Prostate gland (tissue), 2 donors: ENCODE results near the gene TMEM33. TPM values are rescaled to one million over a fixed set of nuclear protein-coding genes. Genes with fewer than 3 reads are reported as not detected.
A peak's percentile ranks its signal among the peaks of the same experiment; 100 is the strongest.

Experiments
- DNase-seq: peaks from one replicate; pipeline ENCODE4 v3.0.0-alpha.2; 2019; ENCODE audit warnings: low spot score
- H3K27ac ChIP-seq, 2 donors: fragments of 200-600 bp; sonication (generic); 2 replicates each; pipeline ENCODE4 v1.5.1; 2017 to 2019
- H3K27me3 ChIP-seq: fragments of 200-600 bp; sonication (generic); replicated peaks from 2 replicates; pipeline ENCODE4 v1.5.1; 2019; ENCODE audit not compliant: insufficient read depth
- H3K36me3 ChIP-seq, 2 donors: fragments of 200-600 bp; sonication (generic); 1 replicate in 1 of 2; 2 replicates in 1 of 2; pipeline versions ENCODE4 v1.5.1 to v1.8.1; 2017 to 2019
- H3K4me1 ChIP-seq: fragments of 200-600 bp; sonication (generic); replicated peaks from 2 replicates; pipeline ENCODE4 v1.5.1; 2019
- H3K4me3 ChIP-seq, 2 donors: fragments of 200-600 bp; sonication (generic); 2 replicates each; pipeline ENCODE4 v1.5.1; 2017 to 2019
- H3K9me3 ChIP-seq: fragments of 200-600 bp; sonication (generic); 2 replicates; pipeline ENCODE4 v1.5.1; 2017
- CTCF ChIP-seq, 4 experiments: fragments of 200-600 bp in 2 of 4; fragments of 450-650 bp in 2 of 4; sonication (generic) in 2 of 4; IDR thresholded peaks; 1 replicate in 3 of 4; 2 replicates in 1 of 4; pipeline ENCODE4 v1.5.1; 2016 to 2019; ENCODE audit warnings: antibody characterized with exemption in 4 of 4, mild to moderate bottlenecking in 2 of 4, moderate library complexity in 2 of 4
- POLR2A ChIP-seq: fragments of 450-650 bp; IDR thresholded peaks from one replicate; pipeline ENCODE4 v1.6.1; 2016; ENCODE audit warnings: antibody characterized with exemption, mild to moderate bottlenecking
- POLR2AphosphoS5 ChIP-seq: sonication (generic); formaldehyde crosslinking; IDR thresholded peaks from one replicate; pipeline ENCODE4 v1.6.1; 2017; ENCODE audit warnings: antibody characterized with exemption
- WGBS: methylation state at CpG from one replicate; pipeline ENCODE4 v1.1.5; 2018; 5-methylcytosine and 5-hydroxymethylcytosine counted together
- intact Hi-C: fragments of 100-400 bp; cut with DNase I; formaldehyde crosslinking; loops from one replicate; pipeline ENCODE4 v1.14.2; 2022
- total RNA-seq, 2 donors: library from RNA; depleted of rRNA; stranded (reverse); fragments of >200 nt; gene quantifications; one replicate each; pipeline ENCODE4 v1.1.0, GENCODE V29; 2016

The TMEM33 gene
- total RNA-seq, 2 donors from 2014 or later, result 36.5 to 77.7 TPM

GRCh38 chr4:41934514-41934900, 722 bp upstream of the TMEM33 start:
- WGBS, result 87% methylated on average over 9 of the region's 9 CpGs

GRCh38 chr4:41935652-41936021, 408 bp downstream of the TMEM33 start:
- Histone ChIP-seq H3K9me3 (no peaks in the 10 kb centered on the region), H3K27ac (peak overlapping the region; percentile 58 to 61), H3K4me1 (no peaks in the 10 kb centered on the region), H3K36me3 (no peaks in the 10 kb centered on the region), H3K27me3 (no peaks in the 10 kb centered on the region), H3K4me3 (peak overlapping the region; percentile 65 to 72)
- 1% methylated on average over 12 of the region's 12 CpGs for WGBS
- DNase-seq, result no peak
- TF ChIP-seq POLR2A (no peak), CTCF (IDR thresholded peaks at IDR 0.05) (no peak), POLR2AphosphoS5 (no peak)
- intact Hi-C loops, result loop anchor here (5.0 kb wide), 1 partner anchor 57 kb away; the partner anchor contains the start of gene SLC30A9

More at GRCh38 chr4:41934514-41934900, 722 bp upstream of the TMEM33 start:
- no peak for DNase-seq
- Histone ChIP-seq H3K4me3 (peak overlapping the region; percentile 65 to 72), H3K27ac (no peak overlapping the region), H3K4me1 (no peaks in the 10 kb centered on the region), H3K9me3 (no peaks in the 10 kb centered on the region), H3K36me3 (no peaks in the 10 kb centered on the region), H3K27me3 (no peaks in the 10 kb centered on the region)
- intact Hi-C loops, result no loop called here
- TF ChIP-seq CTCF (IDR thresholded peaks at IDR 0.05) (no peak), POLR2AphosphoS5 (no peak), POLR2A (no peak)

DNA sequence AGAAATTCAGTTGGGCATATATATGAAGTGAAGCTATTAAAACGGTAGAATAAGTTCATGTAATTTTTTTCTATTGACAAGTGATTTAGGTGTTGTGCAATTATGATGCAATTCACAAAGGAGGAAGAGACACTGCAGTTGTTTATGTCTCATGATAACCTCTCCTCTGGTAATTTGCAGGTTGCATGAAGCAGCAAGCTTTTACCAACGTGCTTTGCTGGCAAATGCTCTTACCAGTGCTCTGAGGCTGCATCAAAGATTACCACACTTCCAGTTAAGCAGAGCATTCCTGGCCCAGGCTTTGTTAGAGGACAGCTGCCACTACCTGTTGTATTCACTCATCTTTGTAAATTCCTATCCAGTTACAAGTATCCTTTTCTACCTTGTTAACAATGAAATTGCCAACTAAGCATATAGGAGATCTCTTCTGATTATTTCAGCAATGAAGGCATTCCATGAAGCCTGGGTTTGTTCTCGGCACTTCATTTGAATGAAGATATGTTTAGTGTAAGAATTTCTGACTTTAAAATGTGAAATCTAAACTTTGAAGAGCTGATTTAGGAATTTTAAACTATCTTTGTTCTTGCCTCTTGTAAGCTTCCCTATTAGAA, 3.9 kb downstream of the TMEM33 start:
- no peaks in the 10 kb centered on the region for H3K27me3 ChIP-seq
- H3K4me3 ChIP-seq, result no peak overlapping the region
- no peak for TF ChIP-seq POLR2AphosphoS5
- TF ChIP-seq POLR2A, result no peak
- TF ChIP-seq CTCF (IDR thresholded peaks at IDR 0.05), result no peak
- no peaks in the 10 kb centered on the region for H3K4me1 ChIP-seq
- DNase-seq, result no peak
- WGBS, result 71% methylated on average over 3 of the region's 3 CpGs
- H3K27ac ChIP-seq, result no peak overlapping the region
- H3K36me3 ChIP-seq, result no peaks in the 10 kb centered on the region
- intact Hi-C loops, result loop anchor here (5.0 kb wide), 1 partner anchor 53 kb away; the partner anchor contains the start of gene SLC30A9
- H3K9me3 ChIP-seq, result no peaks in the 10 kb centered on the region

DNA sequence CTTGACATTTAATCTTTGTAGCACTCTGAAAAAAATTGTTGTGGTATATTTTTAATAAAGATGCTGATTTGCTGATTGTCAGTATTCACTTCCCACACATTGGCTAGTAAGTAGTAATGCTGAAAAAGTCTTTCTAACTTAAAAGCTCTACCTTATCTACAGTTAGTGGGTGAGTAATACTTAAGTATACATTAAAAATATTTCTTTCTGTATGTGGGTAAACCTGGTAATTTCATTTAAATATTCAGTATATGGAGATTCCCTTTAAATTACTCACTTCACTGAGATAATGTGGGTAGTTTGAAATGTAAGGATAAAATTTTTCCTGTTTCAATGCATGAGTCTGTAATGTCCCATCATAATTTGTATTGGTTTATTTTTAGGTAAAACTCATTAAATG, 5.6 kb downstream of the TMEM33 start:
- Histone ChIP-seq H3K27ac (no peak overlapping the region), H3K9me3 (no peaks in the 10 kb centered on the region), H3K27me3 (no peaks in the 10 kb centered on the region), H3K4me1 (no peaks in the 10 kb centered on the region), H3K4me3 (no peak overlapping the region), H3K36me3 (no peaks in the 10 kb centered on the region)
- TF ChIP-seq CTCF (IDR thresholded peaks at IDR 0.05) (no peak), POLR2A (no peak), POLR2AphosphoS5 (no peak)
- intact Hi-C loops, result no loop called here
- no peak for DNase-seq

- 88% methylated on average over 2 of the region's 2 CpGs for WGBS
- intact Hi-C loops, result no loop called here
- no peaks in the 10 kb centered on the region for H3K4me1 ChIP-seq
Observed at GRCh38 chr4:41943506-41943905, 8.3 kb downstream of the TMEM33 start.

More at GRCh38 chr4:41943506-41943905, 8.3 kb downstream of the TMEM33 start:
- no peaks in the 10 kb centered on the region for H3K36me3 ChIP-seq
- no peak overlapping the region for H3K4me3 ChIP-seq
- no peak overlapping the region for H3K27ac ChIP-seq
- TF ChIP-seq CTCF (IDR thresholded peaks at IDR 0.05) (no peak), POLR2AphosphoS5 (no peak), POLR2A (no peak)
- no peaks in the 10 kb centered on the region for H3K27me3 ChIP-seq
- DNase-seq, result no peak
- H3K9me3 ChIP-seq, result no peaks in the 10 kb centered on the region
